SHP77 (cell line): ENCODE data around the gene PTPRG.

Source experiments
- DNase-seq, 2 experiments: peaks; one replicate each; lab custom pipeline; 2025; lab: John Stamatoyannopoulos, UW

The PTPRG gene

GRCh38 chr3:61896251-61896650 lies 334.9 kb downstream of the PTPRG start:
- no peak for DNase-seq

DNA sequence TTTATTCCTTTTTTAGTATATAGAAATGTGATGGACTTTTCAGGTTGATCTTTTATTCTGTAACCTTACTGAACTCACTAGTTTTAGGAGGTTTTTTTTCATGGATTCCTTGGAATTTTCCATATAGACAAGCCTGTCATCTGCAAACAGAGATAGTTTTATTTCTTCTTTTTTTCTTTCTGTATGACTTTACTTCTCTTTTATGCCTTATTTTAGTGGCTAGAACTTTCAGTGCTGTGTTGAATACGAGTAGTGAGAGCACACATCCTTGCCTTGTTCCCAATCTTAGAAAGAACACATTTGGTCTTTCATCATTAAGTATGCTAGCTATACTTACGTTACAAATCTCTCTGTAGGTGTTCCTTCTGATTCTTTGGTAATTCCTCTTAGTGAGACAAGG lies 336.5 kb downstream of the PTPRG start:
- DNase-seq = no peak

GRCh38 chr3:61899700-61900462 lies 338.5 kb downstream of the PTPRG start:
- no peak for DNase-seq

DNA sequence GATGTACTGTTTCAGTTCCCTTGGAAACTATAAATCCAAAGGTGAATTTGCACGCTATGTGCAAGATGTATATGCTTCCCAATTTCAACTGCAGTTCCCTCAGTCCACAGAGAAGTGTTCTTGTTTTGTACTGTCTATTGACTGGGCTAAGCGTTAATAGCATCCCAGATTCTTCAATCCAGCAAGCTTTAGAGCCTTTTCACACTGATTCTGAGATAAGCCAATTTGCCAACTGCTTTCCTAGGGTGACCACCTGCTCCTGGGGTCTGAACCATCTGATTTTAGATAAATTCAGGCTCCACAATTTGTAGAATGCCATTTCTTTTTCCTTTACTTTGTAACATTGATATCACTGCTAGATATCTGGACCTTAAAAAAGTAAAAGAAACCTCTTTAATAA lies 340.1 kb downstream of the PTPRG start:
- no peak for DNase-seq

DNA sequence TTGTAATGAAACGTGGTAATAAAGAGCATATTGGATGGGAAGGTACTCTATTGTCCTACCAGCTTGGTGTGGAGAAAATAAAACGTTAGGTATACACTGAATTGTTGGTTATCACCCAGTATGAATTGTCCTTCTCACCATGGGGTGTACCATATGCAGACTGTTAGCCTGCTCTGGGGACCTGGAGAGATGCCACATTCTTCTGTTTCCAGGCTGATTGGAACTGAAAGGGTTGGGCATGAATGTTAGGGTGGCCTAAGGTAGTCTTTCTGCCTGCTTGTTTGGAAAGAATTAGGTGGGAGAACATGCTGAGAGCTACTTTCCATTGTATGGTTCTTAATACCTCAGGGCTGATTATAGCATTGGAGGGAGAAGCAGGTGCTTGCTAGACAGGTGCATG lies 340.6 kb downstream of the PTPRG start:
- no peak for DNase-seq

GRCh38 chr3:61903074-61903473 lies 341.7 kb downstream of the PTPRG start:
- DNase-seq = no peak

DNA sequence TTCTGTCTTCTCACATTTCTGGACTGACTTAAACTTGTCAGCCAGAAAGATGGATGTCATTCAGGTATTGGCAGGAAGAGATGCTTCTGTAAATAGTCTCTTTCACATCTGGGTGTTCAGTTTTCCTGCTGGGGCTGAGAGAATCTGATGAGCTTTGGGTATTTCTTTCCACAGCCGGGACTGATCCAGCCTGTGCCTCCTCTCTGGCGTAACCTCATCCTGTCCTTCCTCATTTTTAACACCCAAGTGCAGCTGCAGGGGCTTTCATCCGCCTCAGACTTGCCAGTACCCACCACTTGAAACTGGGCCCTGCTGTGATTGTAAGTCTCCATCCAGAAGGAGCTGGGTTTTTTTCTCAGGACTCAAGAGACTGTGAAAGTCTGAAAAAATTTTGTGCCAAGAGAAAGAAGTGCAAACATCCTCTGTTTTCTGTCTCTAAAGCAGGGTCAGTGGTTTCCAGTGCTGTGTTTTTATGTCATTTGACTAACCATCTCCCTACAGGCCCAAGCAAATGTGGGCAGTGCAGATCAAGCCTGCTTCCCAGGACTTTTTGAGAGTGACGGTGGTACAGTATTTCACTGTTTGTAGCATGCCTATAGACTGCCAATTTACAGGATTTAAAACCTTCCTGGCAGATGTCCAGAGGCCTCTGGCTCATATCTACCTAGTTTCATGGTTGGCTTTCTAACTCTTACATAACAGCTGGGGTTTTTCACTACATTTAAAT lies 342.7 kb downstream of the PTPRG start:
- no peak for DNase-seq

DNA sequence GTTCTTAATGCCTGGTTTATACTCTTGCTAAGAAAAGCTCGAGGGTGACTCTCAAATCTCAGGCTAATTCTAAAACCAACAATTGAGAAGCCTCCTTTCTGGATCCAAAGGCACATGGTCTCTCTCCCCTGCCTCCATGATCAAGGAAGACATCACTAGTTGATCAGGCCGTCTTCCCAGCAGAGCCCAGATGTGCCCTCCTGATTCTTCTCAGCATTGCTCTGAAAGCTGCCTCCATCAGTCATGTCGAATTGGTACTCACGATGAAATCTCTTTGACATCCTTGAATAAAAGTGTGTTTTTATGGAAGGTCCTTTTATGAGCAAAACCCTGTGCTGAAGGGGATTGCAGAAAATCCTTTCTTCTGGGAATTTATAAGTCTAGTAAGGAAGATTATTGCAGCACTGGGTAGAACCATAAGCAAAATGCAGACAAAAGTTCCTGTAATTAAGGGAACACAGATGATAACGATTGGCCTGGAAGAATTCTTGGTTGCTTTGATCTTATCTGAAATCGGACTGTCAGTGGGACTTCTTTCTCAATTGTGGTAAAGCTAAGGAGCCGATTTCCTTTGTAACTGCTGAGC lies 345.9 kb downstream of the PTPRG start:
- DNase-seq = no peak

GRCh38 chr3:61908382-61908781 lies 347.0 kb downstream of the PTPRG start:
- DNase-seq = no peak

GRCh38 chr3:61910732-61911131 lies 349.4 kb downstream of the PTPRG start:
- no peak for DNase-seq

GRCh38 chr3:61912158-61912557 lies 350.8 kb downstream of the PTPRG start:
- no peak for DNase-seq

DNA sequence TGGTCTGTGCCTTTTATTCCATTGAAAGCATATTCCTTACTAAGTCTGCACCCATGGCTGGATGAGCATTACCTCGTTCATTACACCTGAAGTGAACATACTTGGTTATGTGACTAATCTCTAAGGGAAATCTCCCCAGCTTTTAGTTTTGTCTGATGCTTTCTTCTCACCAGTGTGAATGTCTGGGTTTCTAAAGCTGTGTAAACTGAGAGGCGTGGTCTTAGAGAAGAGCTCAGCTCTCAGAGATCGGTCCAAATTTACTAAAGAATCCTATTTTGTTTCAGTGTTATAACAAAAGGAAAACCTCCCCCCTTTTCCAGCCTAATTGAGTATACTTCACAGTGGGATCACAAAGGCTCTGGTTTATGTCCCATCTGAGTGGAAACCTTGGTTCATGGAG lies 352.3 kb downstream of the PTPRG start:
- no peak for DNase-seq

GRCh38 chr3:61914276-61914675 lies 352.9 kb downstream of the PTPRG start:
- no peak for DNase-seq

GRCh38 chr3:61915296-61915695 lies 353.9 kb downstream of the PTPRG start:
- DNase-seq = no peak

DNA sequence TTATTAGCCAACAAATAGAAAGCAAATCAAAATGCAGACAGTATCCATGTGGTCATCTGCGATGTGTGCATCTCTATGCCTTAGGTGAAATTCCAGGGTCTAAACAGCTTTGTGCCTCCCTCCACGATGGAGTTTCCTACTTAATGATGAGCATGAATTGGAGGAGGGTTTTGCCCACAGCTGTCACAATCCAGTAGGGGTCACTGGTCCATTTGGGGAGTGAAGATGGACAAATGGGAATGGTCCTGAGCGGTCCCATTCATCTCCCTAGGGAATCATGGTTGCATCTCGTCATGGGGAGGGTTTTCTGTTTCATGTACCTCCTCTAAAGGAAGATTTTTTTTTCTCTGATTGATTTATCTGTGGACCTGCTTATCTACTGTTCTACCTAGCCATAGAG lies 358.0 kb downstream of the PTPRG start:
- no peak for DNase-seq

GRCh38 chr3:61922118-61922517 lies 360.7 kb downstream of the PTPRG start:
- no peak for DNase-seq

DNA sequence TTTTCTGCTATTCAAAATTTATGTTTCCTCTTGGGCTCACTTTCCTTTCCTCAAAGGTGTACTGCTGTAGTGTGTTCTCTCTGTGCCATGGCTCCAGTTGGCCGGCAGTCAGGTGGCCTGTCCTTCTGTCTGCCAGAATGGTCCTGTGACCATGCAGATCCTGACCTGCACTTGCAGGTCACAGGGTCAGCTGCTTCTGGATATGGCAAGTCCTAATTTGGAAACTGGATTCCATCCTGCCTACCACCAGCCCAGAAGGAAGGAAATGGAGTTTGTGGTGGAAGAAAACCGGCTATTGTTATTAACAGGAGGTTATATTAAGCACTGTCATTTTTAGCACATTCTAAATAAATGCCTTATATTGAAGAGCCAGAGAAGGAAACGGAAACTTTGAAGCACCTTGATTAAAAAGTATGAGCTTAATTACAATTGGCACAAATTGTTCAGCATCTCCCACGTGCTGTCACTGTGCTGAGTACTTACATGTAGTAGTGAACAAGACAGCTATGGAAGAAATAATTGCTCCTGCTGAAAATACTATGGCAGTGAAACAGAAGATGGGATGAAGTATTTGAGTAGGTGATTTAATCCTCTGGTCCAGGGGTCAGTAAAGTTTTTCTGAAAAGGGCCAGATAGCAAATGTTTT lies 362.8 kb downstream of the PTPRG start:
- no peak for DNase-seq

DNA sequence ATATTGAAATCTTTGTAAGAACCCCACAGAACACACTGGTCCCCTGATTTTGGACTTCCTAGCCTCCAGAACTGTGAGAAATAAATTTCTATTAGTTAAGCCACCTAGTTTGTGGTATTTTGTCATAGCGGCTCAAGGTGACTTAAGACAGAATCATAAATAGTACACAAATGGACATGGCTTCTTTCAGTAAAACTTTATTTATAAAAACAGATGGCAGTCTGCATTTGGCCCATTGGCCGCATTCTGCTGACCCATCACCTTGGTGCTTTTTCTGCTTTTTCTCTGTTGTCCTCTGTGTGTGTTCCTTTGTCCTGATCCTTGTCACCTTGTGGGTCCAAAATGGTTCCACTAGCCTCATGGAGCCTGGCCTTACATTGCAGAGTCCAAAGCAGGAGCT lies 363.6 kb downstream of the PTPRG start:
- DNase-seq = no peak

GRCh38 chr3:61925721-61926120 lies 364.4 kb downstream of the PTPRG start:
- no peak for DNase-seq

DNA sequence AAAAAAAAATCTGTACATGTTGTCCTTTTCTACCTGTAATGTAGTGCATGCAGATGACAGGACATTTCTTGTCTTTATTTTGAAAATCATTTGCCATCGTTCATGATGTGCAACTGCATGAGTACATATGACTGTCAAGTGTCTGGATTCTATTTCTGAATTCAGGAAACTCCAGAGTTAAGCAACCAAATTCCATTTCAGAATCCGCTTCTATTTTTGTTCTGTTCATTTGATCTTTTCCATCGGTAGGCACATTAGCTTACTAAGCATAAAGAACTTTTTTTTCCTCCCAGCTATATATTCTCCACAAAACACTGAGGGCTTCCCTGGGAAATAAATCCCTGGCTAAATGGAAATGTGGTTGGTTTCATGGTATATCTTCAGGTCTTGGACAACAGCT lies 365.6 kb downstream of the PTPRG start:
- DNase-seq = no peak

DNA sequence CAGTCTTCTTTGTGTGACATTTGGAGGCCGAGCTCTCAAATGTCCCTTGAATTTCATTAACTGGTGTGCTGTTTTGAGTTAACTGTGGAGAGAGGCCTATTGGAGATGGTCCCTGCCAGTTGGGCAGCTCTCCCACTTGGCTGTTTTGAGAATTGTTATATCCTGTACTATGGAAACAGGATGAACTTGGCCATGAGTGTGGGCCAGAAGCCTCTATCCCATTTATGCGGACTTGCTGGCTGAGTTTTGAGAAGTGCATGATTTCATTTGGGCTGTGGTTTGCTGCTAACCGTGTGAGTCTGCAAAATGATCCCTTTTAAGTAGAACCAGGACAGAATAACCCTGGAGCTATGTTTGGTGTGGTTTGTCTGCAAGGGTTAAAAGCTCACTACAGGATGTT lies 366.0 kb downstream of the PTPRG start:
- DNase-seq = no peak

- DNase-seq = no peak
Observed at GRCh38 chr3:61928039-61928438, 366.7 kb downstream of the PTPRG start.

- no peak for DNase-seq
Observed at GRCh38 chr3:61928776-61929314, 367.5 kb downstream of the PTPRG start.
